Fibroblast of gingiva (primary cell): ENCODE data around the gene TEKT2.

Source experiments
- DNase-seq: peaks from one replicate; pipeline ENCODE4 v3.0.0-alpha.2; 2011; ENCODE audit warnings: low read depth

Gene TEKT2

GRCh38 chr1:36087233-36088123, 3.6 kb downstream of the TEKT2 start:
- no peak for DNase-seq

GRCh38 chr1:36088265-36088576, 4.3 kb downstream of the TEKT2 start:
- no peak for DNase-seq

GRCh38 chr1:36088577-36089392, 4.9 kb downstream of the TEKT2 start, which contains the start of gene ADPRS:
Gene ADPRS (plus strand): TSS chr1:36088892. CDS start chr1:36088905, 13 bp downstream.
- DNase-seq: peak; percentile 92

- DNase-seq: peak; percentile 17
Observed at GRCh38 chr1:36089393-36090121, 5.7 kb downstream of the TEKT2 start.

- DNase-seq: no peak
Observed at GRCh38 chr1:36091141-36091540, 7.2 kb downstream of the TEKT2 start.

- DNase-seq: no peak
Observed at GRCh38 chr1:36091698-36092097, 7.8 kb downstream of the TEKT2 start.

GRCh38 chr1:36092166-36092797, 8.4 kb downstream of the TEKT2 start:
- no peak for DNase-seq

GRCh38 chr1:36092798-36093185, 8.9 kb downstream of the TEKT2 start:
- no peak for DNase-seq

GRCh38 chr1:36093226-36093625, 9.3 kb downstream of the TEKT2 start:
- DNase-seq: no peak

- no peak for DNase-seq
Observed at GRCh38 chr1:36093929-36094328, 10.0 kb downstream of the TEKT2 start.

- DNase-seq: peak; percentile 81
Observed at GRCh38 chr1:36094621-36095061, 10.7 kb downstream of the TEKT2 start.

- no peak for DNase-seq
Observed at GRCh38 chr1:36095760-36096405, 12.0 kb downstream of the TEKT2 start.

- DNase-seq: no peak
Observed at GRCh38 chr1:36096500-36097432, 12.9 kb downstream of the TEKT2 start.

- DNase-seq: no peak
Observed at GRCh38 chr1:36097693-36098585, 14.0 kb downstream of the TEKT2 start.

- DNase-seq: no peak
Observed at GRCh38 chr1:36098650-36099365, 14.9 kb downstream of the TEKT2 start.

- peak; percentile 57 for DNase-seq
Observed at GRCh38 chr1:36099681-36100341, 15.9 kb downstream of the TEKT2 start.

- no peak for DNase-seq
Observed at GRCh38 chr1:36100376-36100775, 16.5 kb downstream of the TEKT2 start.

- no peak for DNase-seq
Observed at GRCh38 chr1:36101546-36101945, 17.7 kb downstream of the TEKT2 start.
